ENCODE measurements around the gene C6orf141. TPM values are rescaled to one million over a fixed set of nuclear protein-coding genes. Genes with fewer than 3 reads are reported as not detected.
A peak's percentile ranks its signal among the peaks of the same experiment; 100 is the strongest.

C6orf141 gene
- total and polyA plus RNA-seq, 10 of the 15 experiments (the other 5 are each of a cell fraction or from before 2014, with no cell fraction given), result 0.05 to 0.19 TPM; not detected in 8

DNA sequence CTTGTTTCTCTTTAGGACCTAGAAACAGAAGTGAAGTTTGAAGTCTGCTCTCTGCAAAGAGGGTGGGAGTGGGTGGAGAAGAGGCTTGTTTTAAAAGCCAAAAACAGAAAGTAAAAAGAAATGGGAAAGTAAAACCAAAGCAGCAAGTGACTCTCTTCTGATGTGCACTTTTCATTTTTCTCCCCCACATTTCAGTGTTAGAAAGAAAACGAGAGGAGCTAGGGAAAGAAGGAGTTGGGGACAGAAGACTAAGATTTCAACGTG, 1.3 kb downstream of the C6orf141 start:
- no peak overlapping the region for H3K27ac ChIP-seq (ENCODE audit: control insufficient read depth, insufficient read depth)
- POLR2A ChIA-PET, result no interaction called here
- in situ Hi-C loops (cut with MboI) (no loop called here), intact Hi-C loops (cut with micrococcal nuclease; ENCODE audit: unreplicated experiment) (no loop called here)
- DNase-seq (ENCODE audit: low read depth, low spot score) (no peak), FAIRE-seq (no peak), ATAC-seq (peak; percentile 40)
- no peaks in the 10 kb centered on the region for H3K9me3 ChIP-seq (replicated peaks; ENCODE audit: control insufficient read depth, insufficient read depth, low read length)
- H3K4me1 ChIP-seq (ENCODE audit: control insufficient read depth, insufficient read depth, low read length), result no peaks in the 10 kb centered on the region; the same call in none of the 2 replicates
- H3K4me3 ChIP-seq, result peak overlapping the region; percentile 57
- CTCF ChIA-PET, result interaction anchor here (1.5 kb wide), 1 partner anchor 21 kb away, joined by 3 read pairs; no protein-coding TSS in a partner anchor
- RAD21 ChIA-PET (ENCODE audit: unreplicated experiment), result interaction anchor here (1.6 kb wide), 1 partner anchor 11 kb away, joined by 3 read pairs; no protein-coding TSS in a partner anchor
- TF ChIP-seq MEF2A (IDR thresholded peaks at IDR 0.05; ENCODE audit: insufficient read depth, low read depth, low read length), result no peak
- TF ChIP-seq ZSCAN29 (IDR thresholded peaks at IDR 0.05), result no peak
- TF ChIP-seq ZNF384 (IDR thresholded peaks at IDR 0.05; ENCODE audit: borderline replicate concordance, low read depth, low read length), result no peak
- TF ChIP-seq POU2F2 (IDR thresholded peaks at IDR 0.05; ENCODE audit: borderline replicate concordance, low read depth, low read length), result no peak
- TF ChIP-seq TCF3 (IDR thresholded peaks at IDR 0.05; ENCODE audit: borderline replicate concordance, insufficient read depth, low read depth, low read length), result no peak
- no peaks in the 10 kb centered on the region; a peak in 1 of 4 replicates for H3K27me3 ChIP-seq (replicated peaks in 1 of 2; ENCODE audit: control insufficient read depth in 2 of 2, insufficient read depth in 2 of 2, low read length in 1 of 2)
- no peaks in the 10 kb centered on the region for H3K36me3 ChIP-seq (ENCODE audit: control insufficient read depth in 2 of 2, insufficient read depth in 2 of 2, low read length in 1 of 2)
- no TSS peak for BruUV-seq (replicated peaks)
- no peak overlapping the region for H3K9ac ChIP-seq (ENCODE audit: control insufficient read depth, insufficient read depth, low read length)
- peak overlapping the region; percentile 82; the same call in 1 of the 2 replicates for H3K4me2 ChIP-seq (ENCODE audit: control insufficient read depth, insufficient read depth)
- H4K20me1 ChIP-seq (ENCODE audit: control insufficient read depth, insufficient read depth), result no peaks in the 10 kb centered on the region
- H3K79me2 ChIP-seq (ENCODE audit: control insufficient read depth, insufficient read depth, low read length), result no peaks in the 10 kb centered on the region
- peak overlapping the region; percentile 69 for H2AFZ ChIP-seq (ENCODE audit: control insufficient read depth, low read depth, low read length)
- SMC1A ChIA-PET (ENCODE audit: uncharacterized antibody, unreplicated experiment), result interaction anchor here (0.9 to 2.4 kb wide), 3 partner anchors 10 to 16 kb away, joined by 3 to 8 read pairs (median 3); no protein-coding TSS in a partner anchor
- 4% methylated on average over 2 of the region's 2 CpGs for WGBS (ENCODE audit: insufficient coverage, insufficient replicate concordance, low lambda C conversion rate, missing lambda C conversion rate)

DNA sequence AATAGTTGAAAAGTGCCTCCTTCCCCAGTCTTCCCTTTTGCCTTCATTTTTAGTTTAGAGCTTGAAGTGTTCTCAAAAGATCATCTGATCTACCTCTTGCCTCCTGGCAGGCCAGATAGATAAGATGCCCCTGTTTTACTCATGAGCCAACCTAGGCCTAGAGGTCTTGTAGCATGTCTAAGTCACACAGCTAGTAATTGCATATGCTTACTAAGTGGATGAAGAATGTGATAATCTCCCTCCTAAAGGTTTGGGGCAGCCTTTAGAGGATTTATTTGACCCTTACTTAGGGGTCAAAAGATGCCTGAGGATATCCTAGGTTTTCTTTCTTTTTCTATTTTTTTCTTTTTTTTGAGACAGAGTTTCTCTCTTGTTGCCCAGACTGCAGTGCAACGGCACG, 2.1 kb downstream of the C6orf141 start:
- DNase-seq (ENCODE audit: low read depth, low spot score) (no peak), FAIRE-seq (no peak), ATAC-seq (no peak)
- H2AFZ ChIP-seq (ENCODE audit: control insufficient read depth, low read depth, low read length), result no peak overlapping the region
- SMC1A ChIA-PET (ENCODE audit: uncharacterized antibody, unreplicated experiment), result interaction anchor here (1.3 to 1.6 kb wide), 2 partner anchors 8 to 16 kb away, joined by 3 read pairs; no protein-coding TSS in a partner anchor
- no peaks in the 10 kb centered on the region for H3K36me3 ChIP-seq (ENCODE audit: control insufficient read depth in 2 of 2, insufficient read depth in 2 of 2, low read length in 1 of 2)
- H3K4me1 ChIP-seq (ENCODE audit: control insufficient read depth, insufficient read depth, low read length), result no peaks in the 10 kb centered on the region; the same call in none of the 2 replicates
- no peaks in the 10 kb centered on the region for H3K9me3 ChIP-seq (replicated peaks; ENCODE audit: control insufficient read depth, insufficient read depth, low read length)
- CTCF ChIA-PET, result interaction anchor here (1.5 to 1.7 kb wide), 2 partner anchors 20 to 22 kb away, joined by 3 to 5 read pairs; no protein-coding TSS in a partner anchor
- no peak overlapping the region for H3K9ac ChIP-seq (ENCODE audit: control insufficient read depth, insufficient read depth, low read length)
- 67% methylated on average over 2 of the region's 2 CpGs for WGBS (ENCODE audit: insufficient coverage, insufficient replicate concordance, low lambda C conversion rate, missing lambda C conversion rate)
- H3K4me3 ChIP-seq, result no peak overlapping the region
- POLR2A ChIA-PET, result no interaction called here
- H3K4me2 ChIP-seq (ENCODE audit: control insufficient read depth, insufficient read depth), result 0 out of 2 replicates have a peak overlapping the region, but pooled peaks have one; percentile 82
- no peaks in the 10 kb centered on the region for H3K79me2 ChIP-seq (ENCODE audit: control insufficient read depth, insufficient read depth, low read length)
- no peak for TF ChIP-seq NFYB (IDR thresholded peaks at IDR 0.05; ENCODE audit: insufficient read depth, low read depth, low read length)
- TF ChIP-seq, protein P1, sequence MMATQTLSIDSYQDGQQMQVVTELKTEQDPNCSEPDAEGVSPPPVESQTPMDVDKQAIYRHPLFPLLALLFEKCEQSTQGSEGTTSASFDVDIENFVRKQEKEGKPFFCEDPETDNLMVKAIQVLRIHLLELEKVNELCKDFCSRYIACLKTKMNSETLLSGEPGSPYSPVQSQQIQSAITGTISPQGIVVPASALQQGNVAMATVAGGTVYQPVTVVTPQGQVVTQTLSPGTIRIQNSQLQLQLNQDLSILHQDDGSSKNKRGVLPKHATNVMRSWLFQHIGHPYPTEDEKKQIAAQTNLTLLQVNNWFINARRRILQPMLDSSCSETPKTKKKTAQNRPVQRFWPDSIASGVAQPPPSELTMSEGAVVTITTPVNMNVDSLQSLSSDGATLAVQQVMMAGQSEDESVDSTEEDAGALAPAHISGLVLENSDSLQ (IDR thresholded peaks at IDR 0.05), result no peak
- TF ChIP-seq, protein P2, sequence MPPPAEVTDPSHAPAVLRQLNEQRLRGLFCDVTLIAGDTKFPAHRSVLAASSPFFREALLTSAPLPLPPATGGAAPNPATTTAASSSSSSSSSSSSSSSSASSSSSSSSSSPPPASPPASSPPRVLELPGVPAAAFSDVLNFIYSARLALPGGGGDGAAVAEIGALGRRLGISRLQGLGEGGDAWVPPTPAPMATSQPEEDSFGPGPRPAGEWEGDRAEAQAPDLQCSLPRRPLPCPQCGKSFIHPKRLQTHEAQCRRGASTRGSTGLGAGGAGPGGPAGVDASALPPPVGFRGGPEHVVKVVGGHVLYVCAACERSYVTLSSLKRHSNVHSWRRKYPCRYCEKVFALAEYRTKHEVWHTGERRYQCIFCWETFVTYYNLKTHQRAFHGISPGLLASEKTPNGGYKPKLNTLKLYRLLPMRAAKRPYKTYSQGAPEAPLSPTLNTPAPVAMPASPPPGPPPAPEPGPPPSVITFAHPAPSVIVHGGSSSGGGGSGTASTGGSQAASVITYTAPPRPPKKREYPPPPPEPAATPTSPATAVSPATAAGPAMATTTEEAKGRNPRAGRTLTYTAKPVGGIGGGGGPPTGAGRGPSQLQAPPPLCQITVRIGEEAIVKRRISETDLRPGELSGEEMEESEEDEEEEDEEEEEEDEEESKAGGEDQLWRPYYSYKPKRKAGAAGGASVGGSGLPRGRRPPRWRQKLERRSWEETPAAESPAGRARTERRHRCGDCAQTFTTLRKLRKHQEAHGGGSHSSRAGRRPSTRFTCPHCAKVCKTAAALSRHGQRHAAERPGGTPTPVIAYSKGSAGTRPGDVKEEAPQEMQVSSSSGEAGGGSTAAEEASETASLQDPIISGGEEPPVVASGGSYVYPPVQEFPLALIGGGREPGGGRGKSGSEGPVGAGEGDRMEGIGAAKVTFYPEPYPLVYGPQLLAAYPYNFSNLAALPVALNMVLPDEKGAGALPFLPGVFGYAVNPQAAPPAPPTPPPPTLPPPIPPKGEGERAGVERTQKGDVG (CRISPR knock-in tag; IDR thresholded peaks at IDR 0.05), result no peak
- TF ChIP-seq HDGF (IDR thresholded peaks at IDR 0.05), result no peak
- TF ChIP-seq, protein P3, sequence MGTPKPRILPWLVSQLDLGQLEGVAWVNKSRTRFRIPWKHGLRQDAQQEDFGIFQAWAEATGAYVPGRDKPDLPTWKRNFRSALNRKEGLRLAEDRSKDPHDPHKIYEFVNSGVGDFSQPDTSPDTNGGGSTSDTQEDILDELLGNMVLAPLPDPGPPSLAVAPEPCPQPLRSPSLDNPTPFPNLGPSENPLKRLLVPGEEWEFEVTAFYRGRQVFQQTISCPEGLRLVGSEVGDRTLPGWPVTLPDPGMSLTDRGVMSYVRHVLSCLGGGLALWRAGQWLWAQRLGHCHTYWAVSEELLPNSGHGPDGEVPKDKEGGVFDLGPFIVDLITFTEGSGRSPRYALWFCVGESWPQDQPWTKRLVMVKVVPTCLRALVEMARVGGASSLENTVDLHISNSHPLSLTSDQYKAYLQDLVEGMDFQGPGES (IDR thresholded peaks at IDR 0.05), result no peak
- intact Hi-C loops (cut with micrococcal nuclease; ENCODE audit: unreplicated experiment) (no loop called here), in situ Hi-C loops (cut with MboI) (no loop called here)
- BruUV-seq (replicated peaks), result no TSS peak
- H3K27ac ChIP-seq (ENCODE audit: control insufficient read depth, insufficient read depth), result no peak overlapping the region
- H4K20me1 ChIP-seq (ENCODE audit: control insufficient read depth, insufficient read depth), result no peaks in the 10 kb centered on the region
- H3K27me3 ChIP-seq (replicated peaks in 1 of 2; ENCODE audit: control insufficient read depth in 2 of 2, insufficient read depth in 2 of 2, low read length in 1 of 2), result no peaks in the 10 kb centered on the region; a peak in 1 of 4 replicates
- RAD21 ChIA-PET (ENCODE audit: unreplicated experiment), result interaction anchor here (1.1 to 1.6 kb wide), 2 partner anchors 11 to 54 kb away, joined by 3 read pairs; no protein-coding TSS in a partner anchor
